ENCODE measurements around the gene SLC36A3.

- TF ChIP-seq CTCF (IDR thresholded peaks at IDR 0.05) (no peak), POLR2A (IDR thresholded peaks at IDR 0.05) (no peak)
These were observed 43.8 kb upstream of the SLC36A3 start, which contains the start of gene SLC36A2 for GRCh38 chr5:151347369-151347768.
